Stomach (tissue), 4 donors: Measurements from ENCODE around the gene INPP4B.

Experiments used
- EP300 ChIP-seq: sonication (generic); formaldehyde crosslinking; IDR thresholded peaks from one replicate; pipeline ENCODE4 v1.6.1; 2017; ENCODE audit warnings: antibody characterized with exemption
- POLR2A ChIP-seq, 4 donors: fragments of 450-650 bp; IDR thresholded peaks; one replicate each; pipeline ENCODE4 v1.6.1; 2016; ENCODE audit warnings: antibody characterized with exemption in 4 of 4, control low read depth in 2 of 4, mild to moderate bottlenecking in 1 of 4, moderate library complexity in 1 of 4
- POLR2AphosphoS5 ChIP-seq, 3 donors: sonication (generic); formaldehyde crosslinking; IDR thresholded peaks; one replicate each; pipeline ENCODE4 v1.6.1; 2016; ENCODE audit warnings: antibody characterized with exemption in 3 of 3
- TF ChIP-seq, protein P1 (sequence below), 7 experiments: fragments of 450-650 bp in 4 of 7; fragments of 200-600 bp in 3 of 7; sonication (generic) in 3 of 7; IDR thresholded peaks; one replicate each; pipeline ENCODE4 v1.5.1; 2016 to 2019; ENCODE audit warnings: antibody characterized with exemption in 7 of 7, control low read depth in 2 of 7, mild to moderate bottlenecking in 1 of 7

DNA sequence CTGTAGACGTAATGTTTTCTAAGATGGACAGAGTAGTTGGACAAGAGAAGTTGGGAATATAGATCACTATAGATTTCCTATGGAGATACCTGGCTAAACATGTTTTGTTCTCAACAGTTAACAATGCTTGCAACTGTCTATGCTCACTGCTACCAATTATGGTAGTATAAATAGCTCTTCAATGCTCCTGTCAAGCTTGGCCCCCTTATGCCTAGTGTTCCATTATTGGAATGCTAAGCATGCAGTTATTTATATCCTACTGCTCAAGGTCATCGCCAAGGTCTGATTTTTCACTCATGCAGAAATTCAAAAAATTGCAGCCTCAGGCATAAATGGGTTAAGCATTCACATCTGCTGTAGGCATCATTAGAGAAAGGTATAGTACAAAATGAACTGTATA, 690.8 kb downstream of the INPP4B start:
- TF ChIP-seq, protein P1, sequence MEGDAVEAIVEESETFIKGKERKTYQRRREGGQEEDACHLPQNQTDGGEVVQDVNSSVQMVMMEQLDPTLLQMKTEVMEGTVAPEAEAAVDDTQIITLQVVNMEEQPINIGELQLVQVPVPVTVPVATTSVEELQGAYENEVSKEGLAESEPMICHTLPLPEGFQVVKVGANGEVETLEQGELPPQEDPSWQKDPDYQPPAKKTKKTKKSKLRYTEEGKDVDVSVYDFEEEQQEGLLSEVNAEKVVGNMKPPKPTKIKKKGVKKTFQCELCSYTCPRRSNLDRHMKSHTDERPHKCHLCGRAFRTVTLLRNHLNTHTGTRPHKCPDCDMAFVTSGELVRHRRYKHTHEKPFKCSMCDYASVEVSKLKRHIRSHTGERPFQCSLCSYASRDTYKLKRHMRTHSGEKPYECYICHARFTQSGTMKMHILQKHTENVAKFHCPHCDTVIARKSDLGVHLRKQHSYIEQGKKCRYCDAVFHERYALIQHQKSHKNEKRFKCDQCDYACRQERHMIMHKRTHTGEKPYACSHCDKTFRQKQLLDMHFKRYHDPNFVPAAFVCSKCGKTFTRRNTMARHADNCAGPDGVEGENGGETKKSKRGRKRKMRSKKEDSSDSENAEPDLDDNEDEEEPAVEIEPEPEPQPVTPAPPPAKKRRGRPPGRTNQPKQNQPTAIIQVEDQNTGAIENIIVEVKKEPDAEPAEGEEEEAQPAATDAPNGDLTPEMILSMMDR (IDR thresholded peaks at IDR 0.05): no peak
- TF ChIP-seq POLR2AphosphoS5 (IDR thresholded peaks at IDR 0.05): no peak
- no peak for TF ChIP-seq POLR2A (IDR thresholded peaks at IDR 0.05)
- no peak for TF ChIP-seq EP300
